ENCODE measurements around the gene RGS2. TPM values are rescaled to one million over a fixed set of nuclear protein-coding genes. Genes with fewer than 3 reads are reported as not detected.

RGS2 gene
- total RNA-seq, 1 donor from 2014 or later, result 29.5 TPM

DNA sequence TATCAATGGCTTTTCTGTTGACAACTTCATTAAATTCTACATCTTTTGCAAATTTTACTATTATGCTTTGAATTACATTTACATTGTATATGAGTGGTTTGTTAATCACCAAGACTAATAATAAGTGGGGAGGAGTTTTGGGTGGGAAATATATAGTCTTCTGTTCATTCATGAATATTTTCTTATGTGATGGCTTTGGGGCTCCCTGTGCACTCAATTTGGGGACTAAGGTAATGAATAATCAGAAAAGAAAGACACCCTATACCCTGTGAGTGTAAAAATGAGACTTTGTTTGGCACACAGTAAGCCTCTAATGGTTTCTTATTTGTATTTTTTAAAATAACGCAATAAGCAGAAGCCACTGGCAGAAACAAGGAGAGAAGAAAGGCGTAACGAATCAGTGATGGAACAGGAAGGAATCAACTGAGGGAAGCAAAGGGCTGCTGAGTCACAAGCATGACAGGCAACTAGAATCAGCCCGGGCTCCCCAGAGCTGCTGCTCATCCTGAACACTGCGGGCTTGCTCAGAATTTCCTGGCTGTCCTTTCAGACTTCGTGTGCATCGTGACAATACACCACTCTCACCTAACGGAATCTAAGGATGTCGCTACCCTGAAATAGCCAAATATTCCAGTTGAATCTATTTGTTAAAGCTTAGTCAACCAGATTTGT, 20.8 kb upstream of the RGS2 start:
- TF ChIP-seq, protein P1, sequence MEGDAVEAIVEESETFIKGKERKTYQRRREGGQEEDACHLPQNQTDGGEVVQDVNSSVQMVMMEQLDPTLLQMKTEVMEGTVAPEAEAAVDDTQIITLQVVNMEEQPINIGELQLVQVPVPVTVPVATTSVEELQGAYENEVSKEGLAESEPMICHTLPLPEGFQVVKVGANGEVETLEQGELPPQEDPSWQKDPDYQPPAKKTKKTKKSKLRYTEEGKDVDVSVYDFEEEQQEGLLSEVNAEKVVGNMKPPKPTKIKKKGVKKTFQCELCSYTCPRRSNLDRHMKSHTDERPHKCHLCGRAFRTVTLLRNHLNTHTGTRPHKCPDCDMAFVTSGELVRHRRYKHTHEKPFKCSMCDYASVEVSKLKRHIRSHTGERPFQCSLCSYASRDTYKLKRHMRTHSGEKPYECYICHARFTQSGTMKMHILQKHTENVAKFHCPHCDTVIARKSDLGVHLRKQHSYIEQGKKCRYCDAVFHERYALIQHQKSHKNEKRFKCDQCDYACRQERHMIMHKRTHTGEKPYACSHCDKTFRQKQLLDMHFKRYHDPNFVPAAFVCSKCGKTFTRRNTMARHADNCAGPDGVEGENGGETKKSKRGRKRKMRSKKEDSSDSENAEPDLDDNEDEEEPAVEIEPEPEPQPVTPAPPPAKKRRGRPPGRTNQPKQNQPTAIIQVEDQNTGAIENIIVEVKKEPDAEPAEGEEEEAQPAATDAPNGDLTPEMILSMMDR (IDR thresholded peaks at IDR 0.05; ENCODE audit: insufficient read depth, low read length, severe bottlenecking), result no peak
- no peak for FAIRE-seq
- H3K4me3 ChIP-seq (ENCODE audit: low read depth, low read length), result no peak overlapping the region
- no peaks in the 10 kb centered on the region for H3K27me3 ChIP-seq (ENCODE audit: control insufficient read depth, insufficient read depth, low read length)
- no peaks in the 10 kb centered on the region for H3K36me3 ChIP-seq (ENCODE audit: control insufficient read depth, insufficient read depth, low read length)
- peak; percentile 37 for DNase-seq (ENCODE audit: low read depth)

DNA sequence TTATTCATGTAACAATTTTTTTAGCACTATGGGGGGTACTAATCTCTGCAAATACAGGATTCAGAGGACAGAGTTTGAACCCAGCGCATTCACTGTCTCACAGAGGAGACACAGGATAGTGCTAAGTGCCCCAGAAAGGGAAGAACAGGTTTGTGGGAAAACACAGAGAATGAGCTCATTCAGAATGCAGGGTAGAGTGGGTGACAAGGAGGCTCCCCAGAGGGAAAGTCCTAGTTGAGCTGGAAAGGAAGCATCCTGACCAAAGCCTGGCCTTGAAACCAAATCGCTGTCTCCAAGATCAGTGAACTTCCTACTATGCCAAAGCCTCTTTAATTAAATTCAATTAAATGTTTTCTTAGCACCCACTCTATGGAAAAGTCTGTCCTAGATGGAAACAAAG, 19.0 kb upstream of the RGS2 start:
- FAIRE-seq (no peak), DNase-seq (ENCODE audit: low read depth) (no peak)
- no peak overlapping the region for H3K4me3 ChIP-seq (ENCODE audit: low read depth, low read length)
- H3K27me3 ChIP-seq (ENCODE audit: control insufficient read depth, insufficient read depth, low read length), result no peaks in the 10 kb centered on the region
- H3K36me3 ChIP-seq (ENCODE audit: control insufficient read depth, insufficient read depth, low read length), result no peaks in the 10 kb centered on the region
- TF ChIP-seq, protein P1 (IDR thresholded peaks at IDR 0.05; ENCODE audit: insufficient read depth, low read length, severe bottlenecking), result no peak

DNA sequence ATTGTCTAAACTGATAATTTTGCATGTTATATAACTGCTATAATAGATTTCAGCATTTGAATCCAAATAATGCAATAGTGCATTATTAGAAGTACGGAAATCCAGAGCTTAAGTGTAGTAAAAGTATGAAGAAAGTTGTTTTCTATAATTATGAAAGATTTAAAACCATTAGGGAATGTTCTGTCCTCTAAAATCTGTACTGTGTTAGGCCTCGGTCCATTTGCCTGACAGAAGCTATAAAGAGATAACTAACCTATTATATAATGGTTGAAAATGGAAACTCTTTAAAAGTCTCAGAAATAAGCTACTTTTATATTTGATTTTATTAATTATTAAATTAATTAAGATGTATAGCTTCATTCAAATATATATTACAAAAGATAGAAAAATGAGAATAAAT, 16.2 kb upstream of the RGS2 start:
- Histone ChIP-seq H3K27me3 (ENCODE audit: control insufficient read depth, insufficient read depth, low read length) (no peaks in the 10 kb centered on the region), H3K4me3 (ENCODE audit: low read depth, low read length) (no peak overlapping the region), H3K36me3 (ENCODE audit: control insufficient read depth, insufficient read depth, low read length) (no peaks in the 10 kb centered on the region)
- FAIRE-seq (no peak), DNase-seq (ENCODE audit: low read depth) (no peak)
- TF ChIP-seq, protein P1 (IDR thresholded peaks at IDR 0.05; ENCODE audit: insufficient read depth, low read length, severe bottlenecking), result no peak

GRCh38 chr1:192793983-192794767, 14.7 kb upstream of the RGS2 start:
- no peak for FAIRE-seq
- DNase-seq (ENCODE audit: low read depth), result peak; percentile 45
- Histone ChIP-seq H3K27me3 (ENCODE audit: control insufficient read depth, insufficient read depth, low read length) (no peaks in the 10 kb centered on the region), H3K36me3 (ENCODE audit: control insufficient read depth, insufficient read depth, low read length) (no peaks in the 10 kb centered on the region), H3K4me3 (ENCODE audit: low read depth, low read length) (no peak overlapping the region)
- TF ChIP-seq, protein P1 (IDR thresholded peaks at IDR 0.05; ENCODE audit: insufficient read depth, low read length, severe bottlenecking), result no peak

- DNase-seq (ENCODE audit: low read depth), result no peak
- no peak for FAIRE-seq
- Histone ChIP-seq H3K4me3 (ENCODE audit: low read depth, low read length) (no peak overlapping the region), H3K36me3 (ENCODE audit: control insufficient read depth, insufficient read depth, low read length) (no peaks in the 10 kb centered on the region), H3K27me3 (ENCODE audit: control insufficient read depth, insufficient read depth, low read length) (no peaks in the 10 kb centered on the region)
- TF ChIP-seq, protein P1 (IDR thresholded peaks at IDR 0.05; ENCODE audit: insufficient read depth, low read length, severe bottlenecking), result no peak
Observed at GRCh38 chr1:192794768-192795035, 14.1 kb upstream of the RGS2 start.

Data from bronchial epithelial cell (primary cell).